T-helper 1 cell (primary cell): ENCODE results near the gene IRF1.
"Not testable (repeated sequence)": the region's sequence is repeated elsewhere in the genome, so short reads cannot be mapped to it uniquely, and the experiment has no call there.

Experiments
- DNase-seq, 5 donors: peaks; one replicate each; pipeline ENCODE4 v3.0.0-alpha.2; 2012 to 2020

IRF1 gene

GRCh38 chr5:132438267-132438645 lies 52.3 kb downstream of the IRF1 start:
- not testable (repeated sequence) for DNase-seq

- peak; percentile 20 to 81 (median 39) for DNase-seq
Observed at GRCh38 chr5:132437604-132438266, 52.8 kb downstream of the IRF1 start.

GRCh38 chr5:132436936-132437335 lies 53.6 kb downstream of the IRF1 start:
- DNase-seq = no peak

- DNase-seq = no peak
Observed at GRCh38 chr5:132435886-132436285, 54.7 kb downstream of the IRF1 start.

DNA sequence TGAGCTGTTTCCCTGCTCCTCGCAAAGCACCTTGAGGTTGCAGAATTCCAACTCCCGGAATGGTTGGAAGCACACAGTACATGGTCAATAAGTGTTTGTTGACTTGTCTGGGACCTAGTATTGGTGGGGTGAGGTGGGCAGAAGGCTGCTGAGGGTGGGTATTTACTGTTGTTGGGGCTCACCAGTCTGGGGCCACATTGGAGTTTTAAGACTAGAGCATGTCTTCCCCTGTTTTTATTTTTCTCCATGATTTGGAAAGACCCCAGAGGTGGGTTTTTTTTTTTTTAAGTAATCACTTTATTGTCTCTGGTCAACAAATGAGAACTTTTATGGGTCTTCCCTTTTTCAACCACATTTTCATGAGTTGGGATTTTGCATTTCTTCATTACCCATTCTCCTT lies 55.1 kb downstream of the IRF1 start:
- DNase-seq = no peak

GRCh38 chr5:132434416-132435286 lies 55.9 kb downstream of the IRF1 start:
- DNase-seq = no peak

GRCh38 chr5:132433141-132433540 lies 57.4 kb downstream of the IRF1 start:
- no peak for DNase-seq

DNA sequence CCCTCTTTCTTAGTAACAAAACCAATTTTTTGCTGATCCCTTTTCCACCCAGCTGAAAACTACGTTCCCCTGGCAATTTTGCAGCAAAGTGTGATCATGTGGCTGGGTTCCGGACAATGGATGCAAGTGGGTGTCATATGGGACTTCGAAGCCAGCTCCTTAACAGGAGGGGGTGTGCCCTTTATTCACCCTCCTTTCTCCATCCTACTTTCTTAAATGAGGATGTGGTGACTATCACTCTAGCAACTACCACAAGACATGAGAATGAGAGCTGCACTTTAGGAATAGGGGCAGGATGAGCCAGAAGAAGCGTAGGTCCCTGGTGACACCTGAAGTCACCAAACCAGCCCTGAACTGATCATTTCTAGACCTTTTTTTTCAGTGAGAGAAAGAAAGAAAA lies 58.9 kb downstream of the IRF1 start:
- no peak for DNase-seq
